HCT116 (cell line): ENCODE results near the gene ALK.

Experiments
- CTCF ChIP-seq, 3 experiments: fragments of 200-600 bp in 1 of 3; sonication (generic) in 1 of 3; IDR thresholded peaks in 2 of 3; conservative IDR thresholded peaks in 1 of 3; 2 replicates each; pipeline ENCODE4 v1.5.1; 2012 to 2017; ENCODE audit warnings: low read depth in 2 of 3, low read length in 2 of 3, antibody characterized with exemption in 1 of 3, borderline replicate concordance in 1 of 3, control low read depth in 1 of 3, mild to moderate bottlenecking in 1 of 3, mixed read lengths in 1 of 3, mixed run types in 1 of 3, moderate library complexity in 1 of 3; ENCODE audit not compliant: insufficient read depth in 1 of 3
- EZH2 ChIP-seq: fragments of 200-600 bp; sonication (generic); IDR thresholded peaks from 2 replicates; pipeline ENCODE4 v1.6.1; 2017; ENCODE audit warnings: antibody characterized with exemption, mixed run types
- MAX ChIP-seq: IDR thresholded peaks from 2 replicates; pipeline ENCODE4 v1.6.1; 2012
- POLR2AphosphoS5 ChIP-seq: IDR thresholded peaks from 2 replicates; pipeline ENCODE4 v1.6.1; 2011; ENCODE audit warnings: mild to moderate bottlenecking, low read depth, low read length, moderate library complexity
- RAD21 ChIP-seq: IDR thresholded peaks from 2 replicates; pipeline ENCODE4 v1.6.1; 2012; ENCODE audit warnings: low read depth, mild to moderate bottlenecking
- REST ChIP-seq: IDR thresholded peaks from 2 replicates; pipeline ENCODE4 v1.6.1; 2012; ENCODE audit warnings: low read depth
- TCF7L2 ChIP-seq: IDR thresholded peaks from 2 replicates; pipeline ENCODE4 v1.7.0; 2011; ENCODE audit warnings: borderline replicate concordance, inconsistent platforms; ENCODE audit not compliant: insufficient read depth, insufficient read length; ENCODE audit errors: extremely low read depth

- TF ChIP-seq TCF7L2 (no peak), CTCF (IDR thresholded peaks at IDR 0.05 in 2 of 3, conservative IDR thresholded peaks at IDR 0.05 in 1 of 3; ENCODE audit: borderline replicate concordance in 1 of 3, insufficient read depth in 1 of 3, low read depth in 2 of 3, low read length in 2 of 3) (no peak), MAX (no peak), EZH2 (no peak), REST (no peak), RAD21 (no peak), POLR2AphosphoS5 (no peak)
Measured at GRCh38 chr2:29276151-29276550, 645.2 kb downstream of the ALK start.
